SK-N-SH (cell line): ENCODE results near the gene LRRC1. TPM values are rescaled to one million over a fixed set of nuclear protein-coding genes. Genes with fewer than 3 reads are reported as not detected.

ENCODE experiments used
- CTCF ChIA-PET: fragments of 300-600, 350-600 bp; formaldehyde crosslinking; extraction: SDS; loops from one replicate; lab custom pipeline; 2021; lab: Yijun Ruan, JAX
- POLR2A ChIA-PET: fragments of 350-600 bp; sonication (Branson Sonifier 250); formaldehyde crosslinking; extraction: SDS; loops from one replicate; lab custom pipeline; 2020; ENCODE audit warnings: antibody characterized with exemption, inconsistent platforms; lab: Yijun Ruan, JAX
- DNase-seq: peaks from one replicate; pipeline ENCODE4 v3.0.0; 2012
- H2AFZ ChIP-seq: fragments of 200-600 bp; sonication (generic); 2 replicates; pipeline ENCODE4 v1.8.1; 2016; ENCODE audit warnings: antibody characterized with exemption, mild to moderate bottlenecking, low read depth
- H3F3A ChIP-seq: fragments of 200-600 bp; sonication (generic); replicated peaks from 2 replicates; pipeline ENCODE3; 2016; ENCODE audit warnings: antibody characterized with exemption, mild to moderate bottlenecking; ENCODE audit not compliant: insufficient read depth
- H3K27ac ChIP-seq, 2 experiments: fragments of 200-500 bp in 1 of 2; fragments of 200-600 bp in 1 of 2; sonication (Bioruptor generic) in 1 of 2; sonication (generic), shearing (Covaris generic) in 1 of 2; 2 replicates each; pipeline versions ENCODE4 v1.5.1 to v1.6.1; 2014 to 2016; ENCODE audit warnings: low read depth in 2 of 2, inconsistent platforms in 1 of 2, low read length in 1 of 2, mild to moderate bottlenecking in 1 of 2, mixed read lengths in 1 of 2
- H3K27me3 ChIP-seq: fragments of 200-600 bp; sonication (generic), shearing (Covaris generic); 2 replicates; pipeline ENCODE4 v1.6.1; 2016; ENCODE audit warnings: mixed run types; ENCODE audit not compliant: insufficient read depth
- H3K36me3 ChIP-seq, 2 experiments: fragments of 200-500 bp in 1 of 2; fragments of 200-600 bp in 1 of 2; sonication (Bioruptor generic) in 1 of 2; sonication (generic) in 1 of 2; replicated peaks in 1 of 2; 2 replicates each; pipeline versions ENCODE3 to v1.5.1; 2014 to 2016; ENCODE audit warnings: low read length in 1 of 2, mild to moderate bottlenecking in 1 of 2; ENCODE audit not compliant: insufficient read depth in 2 of 2, control insufficient read depth in 1 of 2
- H3K4me1 ChIP-seq, 2 experiments: fragments of 200-500 bp in 1 of 2; fragments of 200-600 bp in 1 of 2; sonication (Bioruptor generic) in 1 of 2; sonication (generic), shearing (Covaris generic) in 1 of 2; 2 replicates each; pipeline versions ENCODE4 v1.5.1 to v1.6.1; 2014 to 2016; ENCODE audit warnings: low read depth in 1 of 2, low read length in 1 of 2, mixed run types in 1 of 2; ENCODE audit not compliant: insufficient read depth in 2 of 2, control insufficient read depth in 1 of 2
- H3K4me2 ChIP-seq: fragments of 200-600 bp; sonication (generic), shearing (Covaris generic); 2 replicates; pipeline ENCODE4 v1.6.1; 2017; ENCODE audit warnings: mixed run types
- H3K4me3 ChIP-seq, 2 experiments: fragments of 200-500 bp in 1 of 2; fragments of 200-600 bp in 1 of 2; sonication (Bioruptor generic) in 1 of 2; sonication (generic), shearing (Covaris generic) in 1 of 2; 2 replicates each; pipeline versions ENCODE4 v1.5.1 to v1.8.1; 2014 to 2016; ENCODE audit warnings: low read depth in 2 of 2, inconsistent platforms in 1 of 2, low read length in 1 of 2, mild to moderate bottlenecking in 1 of 2, mixed read lengths in 1 of 2, moderate library complexity in 1 of 2
- H3K79me2 ChIP-seq: fragments of 200-600 bp; sonication (generic); 2 replicates; pipeline ENCODE4 v1.8.1; 2017; ENCODE audit warnings: mild to moderate bottlenecking; ENCODE audit not compliant: insufficient read depth
- H3K9ac ChIP-seq: fragments of 200-600 bp; sonication (generic); 2 replicates; pipeline ENCODE4 v1.6.1; 2017; ENCODE audit warnings: mixed run types
- H3K9me2 ChIP-seq: fragments of 200-600 bp; sonication (generic); 2 replicates; pipeline ENCODE4 v1.6.1; 2017; ENCODE audit warnings: mixed run types
- H3K9me3 ChIP-seq: fragments of 200-600 bp; sonication (generic); 2 replicates; pipeline ENCODE4 v1.6.1; 2017; ENCODE audit warnings: mixed run types, mild to moderate bottlenecking, moderate library complexity
- H4K20me1 ChIP-seq: fragments of 200-600 bp; sonication (generic); 2 replicates; pipeline ENCODE4 v1.6.1; 2017; ENCODE audit warnings: mild to moderate bottlenecking, mixed run types; ENCODE audit not compliant: insufficient read depth
- EP300 ChIP-seq, 2 experiments: IDR thresholded peaks; 2 replicates each; pipeline versions ENCODE4 v1.4.0 to v1.6.1; 2012; ENCODE audit warnings: borderline replicate concordance in 1 of 2, low read depth in 1 of 2, low read length in 1 of 2
- FOXJ3 ChIP-seq: sonication (generic); formaldehyde crosslinking; IDR thresholded peaks from 2 replicates; pipeline ENCODE4 v1.5.1; 2020; ENCODE audit warnings: mild to moderate bottlenecking, missing genetic modification reagents
- JUND ChIP-seq: IDR thresholded peaks from 2 replicates; pipeline ENCODE4 v1.4.0; 2012
- POLR2AphosphoS5 ChIP-seq: IDR thresholded peaks from 2 replicates; pipeline ENCODE4 v1.6.1; 2012; ENCODE audit warnings: low read depth, low read length
- RAD21 ChIP-seq: IDR thresholded peaks from 2 replicates; pipeline ENCODE4 v1.6.1; 2012; ENCODE audit warnings: mild to moderate bottlenecking, low read length
- RFX5 ChIP-seq: IDR thresholded peaks from 2 replicates; pipeline ENCODE4 v1.6.1; 2012; ENCODE audit warnings: mild to moderate bottlenecking, improper control_type of control experiment, low read length
- SIN3A ChIP-seq: IDR thresholded peaks from 2 replicates; pipeline ENCODE4 v1.6.1; 2012; ENCODE audit warnings: low read depth, mild to moderate bottlenecking, low read length, moderate library complexity, borderline replicate concordance
- TAF1 ChIP-seq: IDR thresholded peaks from 2 replicates; pipeline ENCODE4 v1.6.1; 2012; ENCODE audit warnings: low read depth, mild to moderate bottlenecking, low read length, moderate library complexity, borderline replicate concordance
- WGBS: methylation state at CpG from one replicate; pipeline ENCODE4 v1.1.6; 2017; ENCODE audit warnings: low lambda C conversion rate; 5-methylcytosine and 5-hydroxymethylcytosine counted together
- polyA plus RNA-seq, 3 experiments: library from polyadenylated mRNA; depleted of rRNA; stranded (reverse); fragments of >200 nt; gene quantifications; 2 replicates each; pipeline ENCODE4 v1.2.3, GENCODE V29; 2012
- TF ChIP-seq, protein P1 (sequence below): IDR thresholded peaks from 2 replicates; pipeline ENCODE4 v1.4.0; 2012; ENCODE audit warnings: low read depth, borderline replicate concordance
- TF ChIP-seq, protein P2 (sequence below): IDR thresholded peaks from 2 replicates; pipeline ENCODE4 v1.4.0; 2012; ENCODE audit warnings: low read depth
- TF ChIP-seq, protein P3 (sequence below): fragments of 200-600 bp; sonication (generic); IDR thresholded peaks from 2 replicates; pipeline ENCODE4 v1.6.1; 2017; ENCODE audit warnings: antibody characterized with exemption, mild to moderate bottlenecking, moderate library complexity
- TF ChIP-seq, protein P4 (sequence below): IDR thresholded peaks from 2 replicates; pipeline ENCODE4 v1.6.1; 2012; ENCODE audit warnings: mild to moderate bottlenecking, low read depth, low read length, moderate library complexity

The LRRC1 gene
- polyA plus RNA-seq, 1 of the 3 experiments (the other 2 are of a cell fraction): 0.84 TPM

DNA sequence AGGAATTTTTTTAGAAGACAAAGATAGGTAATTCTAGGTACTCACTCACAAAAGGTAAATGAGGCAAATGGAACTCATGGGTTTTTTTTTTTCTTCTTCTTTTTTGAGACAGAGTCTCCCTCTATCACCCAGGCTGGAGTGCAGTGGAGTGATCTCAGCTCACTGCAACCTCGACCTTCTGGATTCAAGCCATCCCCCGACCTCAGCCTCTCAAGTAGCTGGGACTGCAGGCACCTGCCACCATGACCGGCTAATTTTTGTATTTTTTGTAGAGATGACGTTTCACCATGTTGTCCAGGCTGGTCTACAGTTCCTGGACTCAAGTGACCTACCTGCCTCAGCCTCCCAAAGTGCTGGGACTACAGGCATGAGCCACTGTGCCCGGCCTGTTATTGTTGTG lies 126.1 kb downstream of the LRRC1 start (continued):
- TF ChIP-seq, protein P1, sequence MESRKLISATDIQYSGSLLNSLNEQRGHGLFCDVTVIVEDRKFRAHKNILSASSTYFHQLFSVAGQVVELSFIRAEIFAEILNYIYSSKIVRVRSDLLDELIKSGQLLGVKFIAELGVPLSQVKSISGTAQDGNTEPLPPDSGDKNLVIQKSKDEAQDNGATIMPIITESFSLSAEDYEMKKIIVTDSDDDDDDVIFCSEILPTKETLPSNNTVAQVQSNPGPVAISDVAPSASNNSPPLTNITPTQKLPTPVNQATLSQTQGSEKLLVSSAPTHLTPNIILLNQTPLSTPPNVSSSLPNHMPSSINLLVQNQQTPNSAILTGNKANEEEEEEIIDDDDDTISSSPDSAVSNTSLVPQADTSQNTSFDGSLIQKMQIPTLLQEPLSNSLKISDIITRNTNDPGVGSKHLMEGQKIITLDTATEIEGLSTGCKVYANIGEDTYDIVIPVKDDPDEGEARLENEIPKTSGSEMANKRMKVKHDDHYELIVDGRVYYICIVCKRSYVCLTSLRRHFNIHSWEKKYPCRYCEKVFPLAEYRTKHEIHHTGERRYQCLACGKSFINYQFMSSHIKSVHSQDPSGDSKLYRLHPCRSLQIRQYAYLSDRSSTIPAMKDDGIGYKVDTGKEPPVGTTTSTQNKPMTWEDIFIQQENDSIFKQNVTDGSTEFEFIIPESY: no peak

DNA sequence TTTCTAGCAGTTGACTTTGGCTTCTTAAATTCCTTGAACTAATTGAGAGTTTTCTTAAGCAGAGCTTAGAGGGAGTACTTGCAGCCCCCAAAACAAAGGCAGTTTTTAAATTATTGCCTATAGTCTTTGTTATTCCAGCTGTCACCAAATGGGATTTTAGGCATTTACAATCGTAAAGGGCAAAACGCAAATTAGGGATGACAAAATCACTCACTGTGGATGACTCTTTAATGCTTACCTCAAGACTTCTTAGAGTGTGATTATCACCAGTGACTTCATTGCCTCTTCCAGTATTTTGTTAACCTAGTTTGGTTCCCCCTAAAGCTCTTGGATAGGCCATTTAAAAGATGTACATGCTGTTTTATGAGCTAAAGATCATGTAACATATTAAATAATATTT lies 126.8 kb downstream of the LRRC1 start:
- H3K79me2 ChIP-seq: no peaks in the 10 kb centered on the region
- no peaks in the 10 kb centered on the region for H3K27me3 ChIP-seq
- no peaks in the 10 kb centered on the region for H3K36me3 ChIP-seq
- WGBS: 35% methylated on average over 2 of the region's 2 CpGs
- no peak for DNase-seq
- CTCF ChIA-PET: no interaction called here
- H3F3A ChIP-seq: no peaks in the 10 kb centered on the region
- H3K4me3 ChIP-seq: no peak overlapping the region
- no peaks in the 10 kb centered on the region for H4K20me1 ChIP-seq
- no peak overlapping the region for H2AFZ ChIP-seq
- no peaks in the 10 kb centered on the region for H3K9me3 ChIP-seq
- H3K9ac ChIP-seq: no peak overlapping the region
- no peak overlapping the region for H3K4me2 ChIP-seq
- H3K27ac ChIP-seq: no peak overlapping the region
- H3K9me2 ChIP-seq: no peaks in the 10 kb centered on the region
- POLR2A ChIA-PET: no interaction called here
- H3K4me1 ChIP-seq: no peaks in the 10 kb centered on the region
- no peak for TF ChIP-seq SIN3A
- TF ChIP-seq RFX5: no peak
- no peak for TF ChIP-seq JUND
- TF ChIP-seq, protein P2, sequence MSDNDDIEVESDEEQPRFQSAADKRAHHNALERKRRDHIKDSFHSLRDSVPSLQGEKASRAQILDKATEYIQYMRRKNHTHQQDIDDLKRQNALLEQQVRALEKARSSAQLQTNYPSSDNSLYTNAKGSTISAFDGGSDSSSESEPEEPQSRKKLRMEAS: no peak
- no peak for TF ChIP-seq RAD21
- TF ChIP-seq TAF1: no peak
- no peak for TF ChIP-seq FOXJ3 (CRISPR knock-in tag)
- no peak for TF ChIP-seq EP300 (IDR thresholded peaks at IDR 0.05; ENCODE audit: borderline replicate concordance in 1 of 2, low read depth in 1 of 2, low read length in 1 of 2)
- TF ChIP-seq, protein P3, sequence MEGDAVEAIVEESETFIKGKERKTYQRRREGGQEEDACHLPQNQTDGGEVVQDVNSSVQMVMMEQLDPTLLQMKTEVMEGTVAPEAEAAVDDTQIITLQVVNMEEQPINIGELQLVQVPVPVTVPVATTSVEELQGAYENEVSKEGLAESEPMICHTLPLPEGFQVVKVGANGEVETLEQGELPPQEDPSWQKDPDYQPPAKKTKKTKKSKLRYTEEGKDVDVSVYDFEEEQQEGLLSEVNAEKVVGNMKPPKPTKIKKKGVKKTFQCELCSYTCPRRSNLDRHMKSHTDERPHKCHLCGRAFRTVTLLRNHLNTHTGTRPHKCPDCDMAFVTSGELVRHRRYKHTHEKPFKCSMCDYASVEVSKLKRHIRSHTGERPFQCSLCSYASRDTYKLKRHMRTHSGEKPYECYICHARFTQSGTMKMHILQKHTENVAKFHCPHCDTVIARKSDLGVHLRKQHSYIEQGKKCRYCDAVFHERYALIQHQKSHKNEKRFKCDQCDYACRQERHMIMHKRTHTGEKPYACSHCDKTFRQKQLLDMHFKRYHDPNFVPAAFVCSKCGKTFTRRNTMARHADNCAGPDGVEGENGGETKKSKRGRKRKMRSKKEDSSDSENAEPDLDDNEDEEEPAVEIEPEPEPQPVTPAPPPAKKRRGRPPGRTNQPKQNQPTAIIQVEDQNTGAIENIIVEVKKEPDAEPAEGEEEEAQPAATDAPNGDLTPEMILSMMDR: no peak
- TF ChIP-seq, protein P4, sequence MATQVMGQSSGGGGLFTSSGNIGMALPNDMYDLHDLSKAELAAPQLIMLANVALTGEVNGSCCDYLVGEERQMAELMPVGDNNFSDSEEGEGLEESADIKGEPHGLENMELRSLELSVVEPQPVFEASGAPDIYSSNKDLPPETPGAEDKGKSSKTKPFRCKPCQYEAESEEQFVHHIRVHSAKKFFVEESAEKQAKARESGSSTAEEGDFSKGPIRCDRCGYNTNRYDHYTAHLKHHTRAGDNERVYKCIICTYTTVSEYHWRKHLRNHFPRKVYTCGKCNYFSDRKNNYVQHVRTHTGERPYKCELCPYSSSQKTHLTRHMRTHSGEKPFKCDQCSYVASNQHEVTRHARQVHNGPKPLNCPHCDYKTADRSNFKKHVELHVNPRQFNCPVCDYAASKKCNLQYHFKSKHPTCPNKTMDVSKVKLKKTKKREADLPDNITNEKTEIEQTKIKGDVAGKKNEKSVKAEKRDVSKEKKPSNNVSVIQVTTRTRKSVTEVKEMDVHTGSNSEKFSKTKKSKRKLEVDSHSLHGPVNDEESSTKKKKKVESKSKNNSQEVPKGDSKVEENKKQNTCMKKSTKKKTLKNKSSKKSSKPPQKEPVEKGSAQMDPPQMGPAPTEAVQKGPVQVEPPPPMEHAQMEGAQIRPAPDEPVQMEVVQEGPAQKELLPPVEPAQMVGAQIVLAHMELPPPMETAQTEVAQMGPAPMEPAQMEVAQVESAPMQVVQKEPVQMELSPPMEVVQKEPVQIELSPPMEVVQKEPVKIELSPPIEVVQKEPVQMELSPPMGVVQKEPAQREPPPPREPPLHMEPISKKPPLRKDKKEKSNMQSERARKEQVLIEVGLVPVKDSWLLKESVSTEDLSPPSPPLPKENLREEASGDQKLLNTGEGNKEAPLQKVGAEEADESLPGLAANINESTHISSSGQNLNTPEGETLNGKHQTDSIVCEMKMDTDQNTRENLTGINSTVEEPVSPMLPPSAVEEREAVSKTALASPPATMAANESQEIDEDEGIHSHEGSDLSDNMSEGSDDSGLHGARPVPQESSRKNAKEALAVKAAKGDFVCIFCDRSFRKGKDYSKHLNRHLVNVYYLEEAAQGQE: no peak
- no peak for TF ChIP-seq POLR2AphosphoS5
